GM12874 (cell line): ENCODE data around the gene AGAP1.

ENCODE experiments used
- TF ChIP-seq, protein P1 (sequence below): IDR thresholded peaks from 2 replicates; pipeline ENCODE4 v1.5.1; 2011; ENCODE audit warnings: low read depth, mild to moderate bottlenecking, control low read depth, low read length, moderate library complexity; ENCODE audit not compliant: insufficient read depth

AGAP1 gene

DNA sequence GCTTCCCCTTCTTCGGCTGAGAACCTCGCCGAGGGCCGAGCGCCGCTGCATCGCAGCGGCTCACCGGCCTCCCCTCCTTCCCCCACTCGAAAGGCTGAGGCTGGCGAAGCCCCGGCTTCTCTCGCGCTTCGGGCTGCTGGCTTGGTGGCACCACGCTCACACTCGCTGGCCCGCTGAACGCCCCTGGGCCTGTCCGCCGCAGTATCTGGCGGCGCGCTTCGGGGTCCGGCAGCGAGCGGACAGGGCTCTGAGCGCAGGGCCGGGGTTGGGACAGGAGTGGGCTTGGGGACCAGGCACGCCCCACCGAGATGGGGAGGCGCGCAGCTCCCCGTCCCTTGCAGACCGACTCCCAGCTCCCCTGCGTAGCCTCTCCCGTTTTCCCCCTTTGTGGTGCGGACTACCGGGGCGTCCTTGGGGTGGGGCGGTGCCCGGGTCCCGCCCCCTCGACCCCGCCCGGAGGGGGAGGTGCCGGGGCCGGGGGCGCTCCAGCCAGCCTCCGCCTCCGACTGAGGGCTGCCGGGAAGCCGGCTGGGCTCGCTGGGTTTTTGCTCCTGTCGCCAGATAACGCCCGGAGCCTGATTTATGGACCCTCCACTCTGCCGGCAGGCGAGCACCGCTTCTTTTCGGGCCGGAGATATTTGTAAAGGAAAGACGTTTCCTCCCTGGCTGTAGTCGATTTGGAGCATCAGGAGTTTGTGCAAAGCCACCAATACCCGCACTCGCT is 670.5 kb downstream of the AGAP1 start:
- TF ChIP-seq, protein P1, sequence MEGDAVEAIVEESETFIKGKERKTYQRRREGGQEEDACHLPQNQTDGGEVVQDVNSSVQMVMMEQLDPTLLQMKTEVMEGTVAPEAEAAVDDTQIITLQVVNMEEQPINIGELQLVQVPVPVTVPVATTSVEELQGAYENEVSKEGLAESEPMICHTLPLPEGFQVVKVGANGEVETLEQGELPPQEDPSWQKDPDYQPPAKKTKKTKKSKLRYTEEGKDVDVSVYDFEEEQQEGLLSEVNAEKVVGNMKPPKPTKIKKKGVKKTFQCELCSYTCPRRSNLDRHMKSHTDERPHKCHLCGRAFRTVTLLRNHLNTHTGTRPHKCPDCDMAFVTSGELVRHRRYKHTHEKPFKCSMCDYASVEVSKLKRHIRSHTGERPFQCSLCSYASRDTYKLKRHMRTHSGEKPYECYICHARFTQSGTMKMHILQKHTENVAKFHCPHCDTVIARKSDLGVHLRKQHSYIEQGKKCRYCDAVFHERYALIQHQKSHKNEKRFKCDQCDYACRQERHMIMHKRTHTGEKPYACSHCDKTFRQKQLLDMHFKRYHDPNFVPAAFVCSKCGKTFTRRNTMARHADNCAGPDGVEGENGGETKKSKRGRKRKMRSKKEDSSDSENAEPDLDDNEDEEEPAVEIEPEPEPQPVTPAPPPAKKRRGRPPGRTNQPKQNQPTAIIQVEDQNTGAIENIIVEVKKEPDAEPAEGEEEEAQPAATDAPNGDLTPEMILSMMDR: no peak

- TF ChIP-seq, protein P1: no peak
Observed at GRCh38 chr2:236164925-236165841, 671.3 kb downstream of the AGAP1 start.

- TF ChIP-seq, protein P1: no peak
Observed at GRCh38 chr2:236165842-236166795, 672.3 kb downstream of the AGAP1 start.

- TF ChIP-seq, protein P1: no peak
Observed at GRCh38 chr2:236166796-236167296, 673.0 kb downstream of the AGAP1 start.

GRCh38 chr2:236167297-236168109 is 673.7 kb downstream of the AGAP1 start:
- TF ChIP-seq, protein P1: 0 out of 2 replicates have a peak, but pooled peaks have one; percentile 9
